Skeletal muscle tissue (tissue), 4 donors: Measurements from ENCODE around the gene CFAP61. TPM values are rescaled to one million over a fixed set of nuclear protein-coding genes. Genes with fewer than 3 reads are reported as not detected.

Source experiments
- H3K27ac ChIP-seq: one replicate; pipeline ENCODE4 v1.7.0; 2013; ENCODE audit warnings: mild to moderate bottlenecking, low read depth, low read length, inconsistent platforms
- H3K27me3 ChIP-seq, 3 donors: one replicate each; pipeline ENCODE4 v1.7.0; 2013; ENCODE audit warnings: low read length in 3 of 3; ENCODE audit not compliant: control insufficient read depth in 3 of 3, insufficient read depth in 3 of 3
- H3K36me3 ChIP-seq, 3 donors: one replicate each; pipeline ENCODE4 v1.7.0; 2013; ENCODE audit warnings: low read length in 3 of 3; ENCODE audit not compliant: control insufficient read depth in 3 of 3, insufficient read depth in 3 of 3
- H3K4me1 ChIP-seq, 3 donors: one replicate each; pipeline ENCODE4 v1.7.0; 2013; ENCODE audit warnings: low read length in 3 of 3, mild to moderate bottlenecking in 3 of 3; ENCODE audit not compliant: control insufficient read depth in 3 of 3, insufficient read depth in 3 of 3
- H3K4me3 ChIP-seq, 3 donors: one replicate each; pipeline ENCODE4 v1.7.0; 2013; ENCODE audit warnings: low read length in 3 of 3
- H3K9ac ChIP-seq, 3 donors: one replicate each; pipeline ENCODE4 v1.7.0; 2013; ENCODE audit warnings: low read length in 3 of 3, mild to moderate bottlenecking in 3 of 3, moderate library complexity in 2 of 3, low read depth in 1 of 3
- H3K9me3 ChIP-seq, 3 donors: one replicate each; pipeline ENCODE4 v1.7.0; 2013; ENCODE audit warnings: low read length in 3 of 3; ENCODE audit not compliant: control insufficient read depth in 3 of 3
- total RNA-seq: library from RNA; depleted of rRNA; stranded (reverse); fragments of >200 nt; gene quantifications from one replicate; pipeline ENCODE4 v1.2.3, GENCODE V29; 2014
- donor health status: Osteomylitis.

Gene CFAP61
- total RNA-seq, 1 donor from 2014 or later = 1.0 TPM

DNA sequence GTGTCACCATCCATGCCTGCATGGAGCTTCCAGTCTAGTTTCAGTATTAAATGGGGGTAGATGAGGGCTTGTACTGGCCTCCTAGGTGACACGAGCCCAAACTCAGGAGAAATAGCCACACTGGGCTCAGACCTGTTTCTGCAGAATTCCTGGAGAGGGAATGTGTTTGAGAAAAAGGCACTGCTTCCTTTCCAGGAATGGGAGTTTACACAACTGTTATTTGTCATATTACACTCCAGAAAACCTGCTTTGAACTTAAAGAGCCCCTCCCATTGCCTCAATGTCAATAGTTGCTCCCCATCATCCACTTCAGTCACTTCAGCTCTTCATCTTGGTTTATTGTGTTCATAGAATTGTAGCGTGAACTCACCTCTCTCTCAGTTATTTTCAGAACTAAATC, 151.5 kb downstream of the CFAP61 start:
- Histone ChIP-seq H3K27me3 (peaks cover 0 to 5% (median 0%) of the 10 kb centered on the region in 3 donors), H3K27ac (no peak overlapping the region), H3K36me3 (peaks cover 0 to 6% (median 5%) of the 10 kb centered on the region in 3 donors), H3K4me1 (peaks cover 11 to 22% (median 16%) of the 10 kb centered on the region in 3 donors), H3K9ac (no peak overlapping the region), H3K4me3 (no peak overlapping the region), H3K9me3 (no peaks in the 10 kb centered on the region)

DNA sequence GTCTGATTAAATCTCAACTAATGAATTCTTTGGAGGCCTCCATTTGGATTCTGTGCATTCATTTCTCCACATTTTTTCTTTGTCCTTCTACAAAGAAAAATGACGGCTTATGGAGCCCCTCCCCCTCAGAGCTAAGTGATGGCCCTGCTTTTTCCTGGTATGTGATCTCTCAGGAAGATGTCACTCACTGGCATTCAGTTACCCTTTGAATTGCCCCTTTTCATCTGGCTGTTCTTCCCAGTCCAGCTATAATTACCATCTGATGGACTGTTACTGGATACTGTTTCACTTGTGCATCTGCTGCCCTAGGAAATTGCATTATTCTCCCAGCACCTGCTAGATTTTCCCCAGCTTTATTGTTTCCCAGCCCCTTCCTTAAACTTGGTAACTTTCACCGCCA, 151.9 kb downstream of the CFAP61 start:
- peaks cover 0 to 6% (median 5%) of the 10 kb centered on the region in 3 donors for H3K36me3 ChIP-seq
- no peak overlapping the region for H3K9ac ChIP-seq
- H3K4me1 ChIP-seq = peaks cover 11 to 22% (median 16%) of the 10 kb centered on the region in 3 donors
- no peak overlapping the region for H3K27ac ChIP-seq
- H3K9me3 ChIP-seq = no peaks in the 10 kb centered on the region
- H3K27me3 ChIP-seq = peaks cover 0 to 5% (median 0%) of the 10 kb centered on the region in 3 donors
- H3K4me3 ChIP-seq = no peak overlapping the region

DNA sequence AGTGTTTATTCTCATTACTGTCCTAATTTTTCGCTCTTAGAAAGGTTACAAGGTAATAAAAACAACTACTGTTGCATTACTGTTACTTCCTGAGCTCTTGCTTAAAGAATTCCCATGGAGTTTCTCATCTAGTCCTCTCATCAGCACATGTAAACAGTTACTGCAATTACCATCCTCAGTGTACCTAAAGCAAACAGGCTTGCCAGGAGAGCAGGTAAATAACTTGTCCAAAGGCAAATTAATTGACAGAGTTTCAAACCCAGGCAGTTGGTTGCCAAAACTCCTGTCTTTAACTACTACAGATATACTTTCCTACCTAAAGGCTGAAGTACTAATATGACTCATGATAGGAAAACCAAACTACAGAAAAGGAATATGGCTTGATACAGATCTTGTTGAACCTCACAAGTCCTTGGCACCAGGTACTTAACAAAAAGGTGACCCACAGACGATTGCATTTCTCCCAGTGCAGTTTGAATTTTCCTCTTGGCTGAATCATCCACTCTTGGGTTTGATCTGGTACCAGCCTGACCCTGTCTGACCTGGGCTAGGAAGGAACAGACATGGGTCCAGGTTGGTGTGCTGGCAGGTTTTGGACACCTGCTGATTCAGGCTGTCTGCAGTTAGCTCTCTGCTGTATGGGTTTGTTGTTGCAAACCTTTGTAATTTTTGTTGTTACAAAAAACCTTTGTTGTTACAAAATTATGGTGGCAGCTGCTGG, 153.0 kb downstream of the CFAP61 start:
- Histone ChIP-seq H3K36me3 (peaks cover 0 to 6% (median 0%) of the 10 kb centered on the region in 3 donors), H3K27me3 (peaks cover 0 to 5% (median 0%) of the 10 kb centered on the region in 3 donors), H3K9me3 (no peaks in the 10 kb centered on the region), H3K4me3 (no peak overlapping the region), H3K9ac (no peak overlapping the region), H3K4me1 (peaks cover 16 to 22% (median 16%) of the 10 kb centered on the region in 3 donors), H3K27ac (no peak overlapping the region)

DNA sequence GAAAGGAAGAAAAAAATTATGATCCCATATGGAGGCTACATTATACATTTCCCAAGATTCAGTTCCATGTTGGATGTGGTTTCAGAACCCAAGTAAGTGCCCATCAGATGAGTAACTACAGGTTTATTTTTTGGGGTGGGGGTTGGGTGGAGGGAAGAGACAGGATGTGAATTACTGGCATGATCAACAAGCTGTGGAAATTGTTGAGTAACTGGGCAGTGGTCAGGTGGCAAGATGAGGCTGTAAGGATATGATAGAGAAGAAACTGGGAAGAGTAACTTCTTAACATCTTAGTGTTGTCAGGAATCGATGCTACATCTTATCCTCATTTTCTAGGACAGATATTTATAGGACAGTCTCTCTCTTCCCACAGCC, 153.5 kb downstream of the CFAP61 start:
- Histone ChIP-seq H3K27me3 (peaks cover 0 to 5% (median 0%) of the 10 kb centered on the region in 3 donors), H3K4me3 (no peak overlapping the region), H3K27ac (no peak overlapping the region), H3K4me1 (peaks cover 16 to 20% (median 16%) of the 10 kb centered on the region in 3 donors), H3K9ac (no peak overlapping the region), H3K36me3 (peaks cover 0 to 6% (median 0%) of the 10 kb centered on the region in 3 donors), H3K9me3 (no peaks in the 10 kb centered on the region)

DNA sequence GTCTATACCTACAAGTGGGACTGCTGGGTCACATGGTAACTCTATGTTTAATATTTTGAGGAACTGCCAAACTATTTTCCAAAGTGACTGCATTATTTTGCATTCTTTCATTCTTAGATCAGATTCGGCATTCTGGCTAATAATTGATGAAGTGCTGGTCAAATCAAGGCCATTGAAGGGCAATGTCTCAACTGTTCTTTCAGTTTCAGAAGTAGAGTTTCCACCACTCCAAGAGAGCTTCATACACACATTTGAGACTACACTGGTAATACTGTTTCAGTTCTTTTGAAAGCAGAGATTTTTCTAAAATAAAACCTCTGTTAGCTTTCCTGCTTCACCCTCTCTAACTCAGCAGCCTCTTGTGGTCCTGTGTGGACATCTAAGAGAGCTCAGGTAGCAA, 154.5 kb downstream of the CFAP61 start:
- peaks cover 0 to 2% (median 0%) of the 10 kb centered on the region in 3 donors for H3K27me3 ChIP-seq
- H3K36me3 ChIP-seq = peaks cover 0 to 6% (median 0%) of the 10 kb centered on the region in 3 donors
- H3K27ac ChIP-seq = no peak overlapping the region
- peaks cover 16 to 20% (median 16%) of the 10 kb centered on the region in 3 donors for H3K4me1 ChIP-seq
- no peaks in the 10 kb centered on the region for H3K9me3 ChIP-seq
- no peak overlapping the region for H3K4me3 ChIP-seq
- H3K9ac ChIP-seq = no peak overlapping the region

DNA sequence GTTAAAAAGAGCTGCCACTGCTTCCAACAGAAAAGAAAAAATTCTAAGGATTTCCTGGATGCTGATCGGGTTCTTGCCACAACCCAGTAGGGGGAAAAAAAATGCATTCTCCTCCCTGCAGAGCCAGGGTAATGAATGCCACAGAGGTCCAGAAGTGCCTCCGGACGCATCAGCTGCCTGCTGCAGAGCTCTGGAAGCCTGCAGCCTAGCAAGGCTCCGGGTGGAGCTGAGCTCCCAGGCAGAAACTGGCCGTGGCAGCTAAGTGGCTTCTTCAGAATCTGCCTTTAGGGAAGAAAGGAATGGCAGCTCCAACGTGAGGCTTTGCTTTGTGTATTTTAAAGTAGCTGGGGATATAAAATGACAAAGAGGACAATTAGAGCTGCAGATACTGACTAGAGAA, 155.0 kb downstream of the CFAP61 start:
- H3K9ac ChIP-seq = no peak overlapping the region
- H3K36me3 ChIP-seq = peaks cover 0 to 6% (median 0%) of the 10 kb centered on the region in 3 donors
- H3K27me3 ChIP-seq = peaks cover 0 to 2% (median 0%) of the 10 kb centered on the region in 3 donors
- H3K4me3 ChIP-seq = no peak overlapping the region
- H3K9me3 ChIP-seq = no peaks in the 10 kb centered on the region
- peaks cover 16 to 21% (median 16%) of the 10 kb centered on the region in 3 donors for H3K4me1 ChIP-seq
- no peak overlapping the region for H3K27ac ChIP-seq

DNA sequence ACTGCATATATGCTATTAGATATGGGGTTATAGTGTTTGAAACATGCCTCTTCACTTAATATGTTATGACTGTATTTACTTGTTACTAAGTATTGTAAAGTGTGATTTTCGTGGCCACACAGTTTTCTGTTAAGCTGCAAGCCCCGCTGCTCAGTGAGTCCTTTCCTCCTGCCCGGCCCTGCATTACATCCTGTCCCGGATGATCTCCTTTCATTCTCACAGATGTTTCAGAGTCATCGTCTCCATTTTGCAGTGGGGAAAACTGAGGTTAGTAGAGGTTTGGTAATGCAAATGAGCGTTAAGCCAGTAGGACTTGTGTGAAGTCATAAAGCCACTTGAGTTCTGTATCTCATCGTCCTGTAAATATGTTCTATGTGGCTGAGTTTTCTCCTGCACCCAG, 155.5 kb downstream of the CFAP61 start:
- Histone ChIP-seq H3K9me3 (no peaks in the 10 kb centered on the region), H3K36me3 (peaks cover 0 to 6% (median 0%) of the 10 kb centered on the region in 3 donors), H3K4me1 (peaks cover 16 to 27% (median 16%) of the 10 kb centered on the region in 3 donors), H3K27ac (no peak overlapping the region), H3K4me3 (no peak overlapping the region), H3K9ac (no peak overlapping the region), H3K27me3 (peaks cover 0 to 2% (median 0%) of the 10 kb centered on the region in 3 donors)

DNA sequence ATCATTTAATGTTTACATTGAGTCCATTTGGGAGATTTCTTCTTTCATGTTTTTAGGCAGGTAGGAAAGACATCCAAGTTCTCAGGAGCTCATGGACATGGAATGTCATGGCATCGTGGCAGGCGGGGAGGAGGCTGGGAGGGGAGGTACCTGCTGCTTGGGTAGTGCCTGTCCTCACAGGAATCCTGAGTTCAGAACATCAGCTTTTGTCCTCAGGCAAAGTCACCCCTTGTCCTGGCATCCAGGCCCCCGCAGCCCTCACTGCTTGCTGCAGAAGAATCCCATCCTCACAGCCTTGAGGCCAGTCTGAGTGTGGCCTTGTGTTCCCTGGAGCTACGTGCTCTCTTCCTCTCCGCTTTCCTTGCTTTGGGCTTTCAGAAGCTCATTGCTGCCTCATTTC, 157.4 kb downstream of the CFAP61 start:
- H3K4me1 ChIP-seq = peaks cover 9 to 23% (median 10%) of the 10 kb centered on the region in 3 donors
- H3K36me3 ChIP-seq = peaks cover 0 to 6% (median 0%) of the 10 kb centered on the region in 3 donors
- no peak overlapping the region for H3K9ac ChIP-seq
- H3K9me3 ChIP-seq = no peaks in the 10 kb centered on the region
- no peak overlapping the region for H3K4me3 ChIP-seq
- peaks cover 0 to 2% (median 0%) of the 10 kb centered on the region in 3 donors for H3K27me3 ChIP-seq
- H3K27ac ChIP-seq = no peak overlapping the region

DNA sequence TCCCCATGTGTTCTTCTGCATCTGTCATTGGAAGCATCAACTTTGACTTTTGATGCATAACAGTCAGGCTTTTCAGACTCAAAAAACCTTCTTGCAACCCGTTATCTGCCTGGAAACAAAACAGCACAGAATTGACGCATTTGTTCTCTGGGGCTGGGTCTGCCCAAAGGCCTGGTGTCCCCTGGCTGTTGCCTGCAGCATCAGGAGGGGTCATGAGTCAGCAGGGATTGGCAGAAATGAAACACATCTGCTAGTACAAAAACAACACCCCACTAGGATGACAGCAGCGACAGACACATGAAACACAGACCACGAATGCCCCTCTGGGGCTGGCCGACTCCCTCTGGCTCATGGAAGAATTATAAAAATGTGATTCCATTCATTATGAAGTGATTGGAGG, 158.0 kb downstream of the CFAP61 start:
- Histone ChIP-seq H3K27ac (no peak overlapping the region), H3K27me3 (peaks cover 0 to 2% (median 0%) of the 10 kb centered on the region in 3 donors), H3K36me3 (peaks cover 0 to 6% (median 0%) of the 10 kb centered on the region in 3 donors), H3K9ac (no peak overlapping the region), H3K4me1 (peaks cover 3 to 24% (median 7%) of the 10 kb centered on the region in 3 donors), H3K9me3 (no peaks in the 10 kb centered on the region), H3K4me3 (no peak overlapping the region)

DNA sequence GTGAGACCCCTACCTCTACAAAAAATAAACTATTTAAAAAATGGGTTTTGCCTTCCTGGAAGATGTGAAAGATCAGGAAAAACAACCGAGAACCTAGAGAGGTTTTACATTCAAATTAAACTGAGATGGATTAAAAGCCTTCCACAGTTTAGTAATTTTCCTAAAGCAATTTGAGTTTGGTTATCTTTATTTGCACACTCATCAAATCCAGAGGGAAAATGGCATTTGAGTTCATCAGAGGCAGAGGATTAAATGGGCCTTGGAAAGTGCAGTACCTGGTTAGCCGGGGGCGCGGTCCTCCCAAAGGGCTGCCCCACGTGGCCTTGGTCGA, 158.6 kb downstream of the CFAP61 start:
- no peak overlapping the region for H3K9ac ChIP-seq
- no peaks in the 10 kb centered on the region for H3K9me3 ChIP-seq
- peaks cover 0 to 22% (median 6%) of the 10 kb centered on the region in 3 donors for H3K4me1 ChIP-seq
- no peak overlapping the region for H3K4me3 ChIP-seq
- peaks cover 0 to 6% (median 0%) of the 10 kb centered on the region in 3 donors for H3K36me3 ChIP-seq
- peaks cover 0 to 2% (median 0%) of the 10 kb centered on the region in 3 donors for H3K27me3 ChIP-seq
- H3K27ac ChIP-seq = no peak overlapping the region
